ENCODE measurements around the gene SELP.

The SELP gene

DNA sequence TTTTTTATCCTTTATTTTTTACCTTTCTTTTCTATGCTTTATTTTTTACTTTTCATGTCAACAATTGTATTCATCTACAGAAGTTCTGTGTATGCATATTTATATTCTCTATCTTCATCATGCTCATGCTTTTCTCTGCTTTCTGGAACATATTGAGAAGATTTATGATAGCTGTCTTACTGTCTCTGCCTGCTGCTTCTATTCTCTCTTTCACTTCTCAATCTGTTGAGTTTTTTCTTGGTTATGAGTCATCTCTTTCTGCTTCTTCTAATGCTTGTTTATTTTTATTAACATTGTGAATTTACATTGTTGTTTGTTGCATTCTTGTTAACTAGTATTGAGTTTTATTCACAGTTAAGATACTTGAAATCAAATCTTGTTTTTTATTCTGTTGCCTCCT lies 66.3 kb downstream of the SELP start:
- no peak for DNase-seq
- no peaks in the 10 kb centered on the region for H3K4me1 ChIP-seq (ENCODE audit: low read length)
- H3K27ac ChIP-seq (ENCODE audit: low read length) = no peak overlapping the region
- no peaks in the 10 kb centered on the region for H3K9me2 ChIP-seq (replicated peaks; ENCODE audit: insufficient read depth, low read length)
- no peaks in the 10 kb centered on the region for H3K79me2 ChIP-seq (ENCODE audit: low read length)
- no peaks in the 10 kb centered on the region for H3K36me3 ChIP-seq (replicated peaks; ENCODE audit: insufficient read depth, low read length)
- H3K4me3 ChIP-seq (ENCODE audit: low read length) = no peak overlapping the region
- H4K20me1 ChIP-seq (ENCODE audit: insufficient read depth, low read length) = no peaks in the 10 kb centered on the region
- no peak overlapping the region for H3K4me2 ChIP-seq (ENCODE audit: low read depth, low read length)
- no peaks in the 10 kb centered on the region for H3K27me3 ChIP-seq (replicated peaks; ENCODE audit: insufficient read depth, low read length)
- H3K9me3 ChIP-seq (replicated peaks; ENCODE audit: insufficient read depth, low read length) = no peaks in the 10 kb centered on the region
- H2AFZ ChIP-seq (ENCODE audit: low read length) = no peak overlapping the region
- TF ChIP-seq EZH2phosphoT487 (IDR thresholded peaks at IDR 0.05; ENCODE audit: low read length) = no peak
- no peak for TF ChIP-seq EZH2 (optimal IDR thresholded peaks at IDR 0.05; ENCODE audit: low read depth, low read length)
- TF ChIP-seq, protein P1, sequence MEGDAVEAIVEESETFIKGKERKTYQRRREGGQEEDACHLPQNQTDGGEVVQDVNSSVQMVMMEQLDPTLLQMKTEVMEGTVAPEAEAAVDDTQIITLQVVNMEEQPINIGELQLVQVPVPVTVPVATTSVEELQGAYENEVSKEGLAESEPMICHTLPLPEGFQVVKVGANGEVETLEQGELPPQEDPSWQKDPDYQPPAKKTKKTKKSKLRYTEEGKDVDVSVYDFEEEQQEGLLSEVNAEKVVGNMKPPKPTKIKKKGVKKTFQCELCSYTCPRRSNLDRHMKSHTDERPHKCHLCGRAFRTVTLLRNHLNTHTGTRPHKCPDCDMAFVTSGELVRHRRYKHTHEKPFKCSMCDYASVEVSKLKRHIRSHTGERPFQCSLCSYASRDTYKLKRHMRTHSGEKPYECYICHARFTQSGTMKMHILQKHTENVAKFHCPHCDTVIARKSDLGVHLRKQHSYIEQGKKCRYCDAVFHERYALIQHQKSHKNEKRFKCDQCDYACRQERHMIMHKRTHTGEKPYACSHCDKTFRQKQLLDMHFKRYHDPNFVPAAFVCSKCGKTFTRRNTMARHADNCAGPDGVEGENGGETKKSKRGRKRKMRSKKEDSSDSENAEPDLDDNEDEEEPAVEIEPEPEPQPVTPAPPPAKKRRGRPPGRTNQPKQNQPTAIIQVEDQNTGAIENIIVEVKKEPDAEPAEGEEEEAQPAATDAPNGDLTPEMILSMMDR (IDR thresholded peaks at IDR 0.05; ENCODE audit: low read length) = no peak
- no peaks in the 10 kb centered on the region for H3F3A ChIP-seq (ENCODE audit: insufficient read depth, low read length)
- no peak overlapping the region for H3K9ac ChIP-seq (ENCODE audit: low read length)

DNA sequence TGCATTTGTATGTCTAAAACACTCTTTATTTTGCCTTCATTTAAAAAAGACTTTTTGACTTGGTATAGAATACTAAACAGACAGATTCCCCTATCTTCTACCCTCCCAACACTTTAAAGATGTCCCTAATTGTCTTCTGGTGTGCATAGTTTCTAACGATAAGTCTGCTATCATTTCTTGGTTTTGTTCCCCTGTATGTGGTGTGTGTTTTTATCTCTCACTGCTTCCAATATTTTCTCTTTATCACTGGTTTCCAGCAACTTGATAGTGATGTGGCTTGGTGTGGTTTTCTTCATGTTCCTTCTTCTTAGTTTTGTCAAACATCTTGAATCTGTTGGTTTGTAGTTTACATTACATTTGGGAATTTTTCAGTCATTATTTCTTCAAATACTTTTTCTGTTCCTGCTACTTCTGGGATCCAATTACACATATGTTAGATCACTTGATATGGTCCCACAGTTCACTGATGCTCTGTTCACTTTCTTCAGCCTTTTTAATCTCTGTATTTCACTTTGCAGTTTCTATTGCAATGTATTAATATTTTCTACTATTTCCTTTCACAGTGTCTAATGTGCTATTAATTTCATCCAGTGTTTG lies 66.8 kb downstream of the SELP start:
- no peak for TF ChIP-seq EZH2 (optimal IDR thresholded peaks at IDR 0.05; ENCODE audit: low read depth, low read length)
- H3K27me3 ChIP-seq (replicated peaks; ENCODE audit: insufficient read depth, low read length) = no peaks in the 10 kb centered on the region
- H3K79me2 ChIP-seq (ENCODE audit: low read length) = no peaks in the 10 kb centered on the region
- no peak for DNase-seq
- H3K4me1 ChIP-seq (ENCODE audit: low read length) = no peaks in the 10 kb centered on the region
- H4K20me1 ChIP-seq (ENCODE audit: insufficient read depth, low read length) = no peaks in the 10 kb centered on the region
- no peaks in the 10 kb centered on the region for H3K9me3 ChIP-seq (replicated peaks; ENCODE audit: insufficient read depth, low read length)
- H3K36me3 ChIP-seq (replicated peaks; ENCODE audit: insufficient read depth, low read length) = no peaks in the 10 kb centered on the region
- H3K9ac ChIP-seq (ENCODE audit: low read length) = no peak overlapping the region
- no peak overlapping the region for H3K4me2 ChIP-seq (ENCODE audit: low read depth, low read length)
- H3F3A ChIP-seq (ENCODE audit: insufficient read depth, low read length) = no peaks in the 10 kb centered on the region
- no peak overlapping the region for H3K27ac ChIP-seq (ENCODE audit: low read length)
- H3K4me3 ChIP-seq (ENCODE audit: low read length) = no peak overlapping the region
- H3K9me2 ChIP-seq (replicated peaks; ENCODE audit: insufficient read depth, low read length) = no peaks in the 10 kb centered on the region
- H2AFZ ChIP-seq (ENCODE audit: low read length) = no peak overlapping the region

DNA sequence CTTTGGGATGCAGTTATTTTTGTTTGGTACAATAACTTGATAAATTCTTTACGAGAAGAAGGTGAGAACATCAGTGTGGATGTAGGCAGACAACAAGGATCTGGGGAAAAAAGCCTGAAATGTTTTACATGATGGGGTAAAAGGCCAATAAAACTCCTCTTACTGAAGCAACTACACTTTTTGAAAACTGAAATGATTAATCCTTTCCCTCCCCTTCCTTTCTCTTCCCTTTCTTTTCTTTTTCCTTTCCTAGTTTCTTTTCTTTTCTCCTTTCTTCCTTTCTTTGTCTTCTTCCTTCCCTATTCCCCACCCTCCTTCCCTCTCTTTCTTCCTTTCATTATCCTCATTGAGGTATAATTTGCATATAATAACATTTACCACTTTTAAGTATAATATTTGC lies 68.2 kb downstream of the SELP start:
- no peak for DNase-seq

DNA sequence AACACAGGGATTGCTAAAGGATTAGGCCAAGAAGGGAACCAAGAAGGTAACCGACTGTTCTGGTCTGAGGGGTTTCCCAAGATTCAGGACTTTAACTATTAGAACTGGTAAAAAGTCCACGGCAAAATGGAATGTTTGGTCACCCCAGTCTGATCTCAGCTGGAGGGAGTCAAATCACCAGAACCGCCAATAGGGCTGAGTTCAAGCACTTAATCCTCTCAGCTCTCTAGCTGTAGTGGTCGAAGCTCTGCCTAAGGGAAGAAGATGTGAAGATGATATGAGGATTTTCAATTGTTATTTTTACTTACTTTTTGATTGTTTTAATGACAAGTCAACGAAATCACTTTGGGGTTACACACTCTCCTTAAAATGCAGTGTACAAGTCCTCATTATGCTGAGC lies 72.8 kb downstream of the SELP start:
- no peak for DNase-seq
- Histone ChIP-seq H4K20me1 (ENCODE audit: insufficient read depth, low read length) (no peaks in the 10 kb centered on the region), H3K4me1 (ENCODE audit: low read length) (no peaks in the 10 kb centered on the region), H3K4me3 (ENCODE audit: low read length) (no peak overlapping the region), H3K79me2 (ENCODE audit: low read length) (no peaks in the 10 kb centered on the region), H3K27me3 (replicated peaks; ENCODE audit: insufficient read depth, low read length) (no peaks in the 10 kb centered on the region), H3K27ac (ENCODE audit: low read length) (no peak overlapping the region), H3K9me3 (replicated peaks; ENCODE audit: insufficient read depth, low read length) (no peaks in the 10 kb centered on the region), H3K36me3 (replicated peaks; ENCODE audit: insufficient read depth, low read length) (no peaks in the 10 kb centered on the region), H3K4me2 (ENCODE audit: low read depth, low read length) (no peak overlapping the region), H2AFZ (ENCODE audit: low read length) (no peak overlapping the region), H3F3A (ENCODE audit: insufficient read depth, low read length) (no peaks in the 10 kb centered on the region), H3K9me2 (replicated peaks; ENCODE audit: insufficient read depth, low read length) (no peaks in the 10 kb centered on the region), H3K9ac (ENCODE audit: low read length) (no peak overlapping the region)
- no peak for TF ChIP-seq EZH2 (optimal IDR thresholded peaks at IDR 0.05; ENCODE audit: low read depth, low read length)
- TF ChIP-seq, protein P1 (IDR thresholded peaks at IDR 0.05; ENCODE audit: low read length) = no peak
- TF ChIP-seq EZH2phosphoT487 (IDR thresholded peaks at IDR 0.05; ENCODE audit: low read length) = no peak

More for the DNA sequence above, 68.2 kb downstream of the SELP start:
- Histone ChIP-seq H3K36me3 (replicated peaks; ENCODE audit: insufficient read depth, low read length) (no peaks in the 10 kb centered on the region), H2AFZ (ENCODE audit: low read length) (no peak overlapping the region), H3K79me2 (ENCODE audit: low read length) (no peaks in the 10 kb centered on the region), H3K9me2 (replicated peaks; ENCODE audit: insufficient read depth, low read length) (no peaks in the 10 kb centered on the region), H3K9me3 (replicated peaks; ENCODE audit: insufficient read depth, low read length) (no peaks in the 10 kb centered on the region), H4K20me1 (ENCODE audit: insufficient read depth, low read length) (no peaks in the 10 kb centered on the region), H3K4me2 (ENCODE audit: low read depth, low read length) (no peak overlapping the region), H3K4me1 (ENCODE audit: low read length) (no peaks in the 10 kb centered on the region), H3F3A (ENCODE audit: insufficient read depth, low read length) (no peaks in the 10 kb centered on the region), H3K9ac (ENCODE audit: low read length) (no peak overlapping the region), H3K27ac (ENCODE audit: low read length) (no peak overlapping the region), H3K4me3 (ENCODE audit: low read length) (no peak overlapping the region), H3K27me3 (replicated peaks; ENCODE audit: insufficient read depth, low read length) (no peaks in the 10 kb centered on the region)
- TF ChIP-seq EZH2 (optimal IDR thresholded peaks at IDR 0.05; ENCODE audit: low read depth, low read length) (no peak), EZH2phosphoT487 (IDR thresholded peaks at IDR 0.05; ENCODE audit: low read length) (no peak)
- TF ChIP-seq, protein P1 (IDR thresholded peaks at IDR 0.05; ENCODE audit: low read length) = no peak
